WTC11 (cell line): Measurements from ENCODE around the gene SFMBT1. TPM values are rescaled to one million over a fixed set of nuclear protein-coding genes. Genes with fewer than 3 reads are reported as not detected.

Source experiments
- ATAC-seq: fragments of 200-7000 bp; cut with Tn5 transposase; 2 replicates; pipeline ENCODE4 v1.10.0; 2021; ENCODE audit warnings: mild to moderate bottlenecking, moderate library complexity
- CTCF ChIA-PET: fragments of 300-600 bp; sonication (Branson Sonifier 250); formaldehyde crosslinking; loops from one replicate; lab custom pipeline; 2021; ENCODE audit warnings: antibody characterized with exemption; lab: Charles Lee
- POLR2A ChIA-PET: fragments of 350-600 bp; sonication (Branson Sonifier 250); formaldehyde crosslinking; loops from one replicate; lab custom pipeline; 2021; ENCODE audit warnings: antibody characterized with exemption; lab: Charles Lee
- DNase-seq: peaks from one replicate; pipeline ENCODE4 v3.0.0; 2021; ENCODE audit warnings: low spot score
- H3K27ac Mint-ChIP-seq: 2 replicates; pipeline ENCODE4 v1.8.0; 2021; ENCODE audit warnings: mixed read lengths
- H3K27me3 Mint-ChIP-seq: 2 replicates; pipeline ENCODE4 v1.8.0; 2021; ENCODE audit warnings: low read depth, mild to moderate bottlenecking, moderate library complexity, mixed read lengths
- H3K36me3 Mint-ChIP-seq: 2 replicates; pipeline ENCODE4 v1.8.0; 2021; ENCODE audit warnings: mixed read lengths
- H3K4me1 Mint-ChIP-seq: 2 replicates; pipeline ENCODE4 v1.8.0; 2022; ENCODE audit warnings: mixed read lengths
- H3K4me3 Mint-ChIP-seq: 2 replicates; pipeline ENCODE4 v1.8.0; 2021; ENCODE audit warnings: mild to moderate bottlenecking, moderate library complexity, mixed read lengths
- H3K9me3 Mint-ChIP-seq: 2 replicates; pipeline ENCODE4 v1.8.0; 2021; ENCODE audit warnings: mixed read lengths
- ATF1 ChIP-seq: sonication (generic); formaldehyde crosslinking; IDR thresholded peaks from 2 replicates; pipeline ENCODE4 v1.8.1; 2023; ENCODE audit warnings: mild to moderate bottlenecking, moderate library complexity, missing genetic modification reagents
- E2F4 ChIP-seq: sonication (generic); formaldehyde crosslinking; IDR thresholded peaks from 2 replicates; pipeline ENCODE4 v1.8.1; 2022; ENCODE audit warnings: low read depth, mild to moderate bottlenecking, moderate library complexity, missing genetic modification reagents, borderline replicate concordance
- ESRRA ChIP-seq: sonication (generic); formaldehyde crosslinking; IDR thresholded peaks from 2 replicates; pipeline ENCODE4 v1.8.1; 2022; ENCODE audit warnings: mild to moderate bottlenecking, missing genetic modification reagents, borderline replicate concordance
- FOXK1 ChIP-seq: sonication (generic); formaldehyde crosslinking; IDR thresholded peaks from 2 replicates; pipeline ENCODE4 v1.8.0; 2022; ENCODE audit warnings: mild to moderate bottlenecking, moderate library complexity, missing genetic modification reagents
- HMGXB4 ChIP-seq: sonication (generic); formaldehyde crosslinking; IDR thresholded peaks from 2 replicates; pipeline ENCODE4 v1.8.1; 2023; ENCODE audit warnings: mild to moderate bottlenecking, moderate library complexity, missing genetic modification reagents
- MLX ChIP-seq: sonication (generic); formaldehyde crosslinking; IDR thresholded peaks from 2 replicates; pipeline ENCODE4 v1.8.1; 2023; ENCODE audit warnings: mild to moderate bottlenecking, missing genetic modification reagents, moderate library complexity
- MYBL2 ChIP-seq: sonication (generic); formaldehyde crosslinking; IDR thresholded peaks from 2 replicates; pipeline ENCODE4 v1.8.1; 2023; ENCODE audit warnings: mild to moderate bottlenecking, moderate library complexity, missing genetic modification reagents
- NFE2L1 ChIP-seq: sonication (generic); formaldehyde crosslinking; IDR thresholded peaks from 2 replicates; pipeline ENCODE4 v1.8.1; 2023; ENCODE audit warnings: missing genetic modification reagents
- NR1H2 ChIP-seq: sonication (generic); formaldehyde crosslinking; IDR thresholded peaks from 2 replicates; pipeline ENCODE4 v1.9.0; 2021; ENCODE audit warnings: mild to moderate bottlenecking, moderate library complexity, missing genetic modification reagents
- NR2C2 ChIP-seq: sonication (generic); formaldehyde crosslinking; IDR thresholded peaks from 2 replicates; pipeline ENCODE4 v1.8.0; 2022; ENCODE audit warnings: mild to moderate bottlenecking, missing genetic modification reagents
- TEAD1 ChIP-seq: sonication (generic); formaldehyde crosslinking; IDR thresholded peaks from 2 replicates; pipeline ENCODE4 v1.8.0; 2022; ENCODE audit warnings: mild to moderate bottlenecking, missing genetic modification reagents
- ZNF263 ChIP-seq: sonication (generic); formaldehyde crosslinking; IDR thresholded peaks from 2 replicates; pipeline ENCODE4 v1.8.1; 2022; ENCODE audit warnings: low read depth, mild to moderate bottlenecking, moderate library complexity, missing genetic modification reagents
- ZNF416 ChIP-seq: fragments of 250-450 bp; sonication (Bioruptor Pico); IDR thresholded peaks from 2 replicates; pipeline ENCODE4 v1.9.0; 2021; ENCODE audit warnings: mild to moderate bottlenecking, inconsistent platforms
- ZNF425 ChIP-seq: fragments of 250-450 bp; sonication (Bioruptor Pico); conservative IDR thresholded peaks from 2 replicates; pipeline ENCODE4 v1.9.0; 2021; ENCODE audit warnings: mild to moderate bottlenecking
- total RNA-seq: library from RNA; stranded (reverse); gene quantifications from 3 replicates; pipeline ENCODE4 v1.2.3, GENCODE V29; 2021
- TF ChIP-seq, protein P1 (sequence below): sonication (generic); formaldehyde crosslinking; IDR thresholded peaks from 2 replicates; pipeline ENCODE4 v1.8.0; 2023; ENCODE audit warnings: missing genetic modification reagents
- TF ChIP-seq, protein P2 (sequence below): fragments of 250-450 bp; sonication (Bioruptor Pico); IDR thresholded peaks from 2 replicates; pipeline ENCODE4 v1.9.0; 2021; ENCODE audit warnings: moderate library complexity, mild to moderate bottlenecking, inconsistent platforms, borderline replicate concordance
- TF ChIP-seq, protein P3 (sequence below): fragments of 250-450 bp; sonication (Bioruptor Pico); IDR thresholded peaks from 2 replicates; pipeline ENCODE4 v1.9.0; 2021; ENCODE audit warnings: mild to moderate bottlenecking, borderline replicate concordance
- TF ChIP-seq, protein P4 (sequence below): sonication (generic); formaldehyde crosslinking; IDR thresholded peaks from 2 replicates; pipeline ENCODE4 v1.8.1; 2022; ENCODE audit warnings: mild to moderate bottlenecking, missing genetic modification reagents, moderate library complexity, borderline replicate concordance

The SFMBT1 gene
- total RNA-seq, 1 experiment from 2014 or later, result 20.9 TPM

GRCh38 chr3:52892625-52893311 lies 153.1 kb downstream of the SFMBT1 start:
- ChIA-PET POLR2A (no interaction called here), CTCF (interaction anchor here (0.8 to 1.5 kb wide), 2 partner anchors 14 kb away, joined by 3 to 4 read pairs; no protein-coding TSS in a partner anchor)
- Mint-ChIP-seq H3K4me1 (peaks cover 13% of the 10 kb centered on the region), H3K9me3 (no peaks in the 10 kb centered on the region), H3K27me3 (no peaks in the 10 kb centered on the region)
- DNase-seq, result no peak
- no peak for TF ChIP-seq ZNF263 (CRISPR knock-in tag)
- no peak for TF ChIP-seq E2F4
- no peak for TF ChIP-seq ZNF425 (CRISPR knock-in tag)
- TF ChIP-seq ZNF416 (CRISPR knock-in tag), result no peak
- TF ChIP-seq TEAD1, result no peak
- TF ChIP-seq ESRRA (CRISPR knock-in tag), result no peak
- no peak for TF ChIP-seq NR1H2 (CRISPR knock-in tag)
- TF ChIP-seq, protein P1, sequence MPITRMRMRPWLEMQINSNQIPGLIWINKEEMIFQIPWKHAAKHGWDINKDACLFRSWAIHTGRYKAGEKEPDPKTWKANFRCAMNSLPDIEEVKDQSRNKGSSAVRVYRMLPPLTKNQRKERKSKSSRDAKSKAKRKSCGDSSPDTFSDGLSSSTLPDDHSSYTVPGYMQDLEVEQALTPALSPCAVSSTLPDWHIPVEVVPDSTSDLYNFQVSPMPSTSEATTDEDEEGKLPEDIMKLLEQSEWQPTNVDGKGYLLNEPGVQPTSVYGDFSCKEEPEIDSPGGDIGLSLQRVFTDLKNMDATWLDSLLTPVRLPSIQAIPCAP (CRISPR knock-in tag), result no peak
- TF ChIP-seq, protein P2, sequence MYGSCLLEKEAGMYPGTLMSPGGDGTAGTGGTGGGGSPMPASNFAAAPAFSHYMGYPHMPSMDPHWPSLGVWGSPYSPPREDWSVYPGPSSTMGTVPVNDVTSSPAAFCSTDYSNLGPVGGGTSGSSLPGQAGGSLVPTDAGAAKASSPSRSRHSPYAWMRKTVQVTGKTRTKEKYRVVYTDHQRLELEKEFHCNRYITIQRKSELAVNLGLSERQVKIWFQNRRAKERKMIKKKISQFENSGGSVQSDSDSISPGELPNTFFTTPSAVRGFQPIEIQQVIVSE (CRISPR knock-in tag), result no peak
- TF ChIP-seq, protein P3, sequence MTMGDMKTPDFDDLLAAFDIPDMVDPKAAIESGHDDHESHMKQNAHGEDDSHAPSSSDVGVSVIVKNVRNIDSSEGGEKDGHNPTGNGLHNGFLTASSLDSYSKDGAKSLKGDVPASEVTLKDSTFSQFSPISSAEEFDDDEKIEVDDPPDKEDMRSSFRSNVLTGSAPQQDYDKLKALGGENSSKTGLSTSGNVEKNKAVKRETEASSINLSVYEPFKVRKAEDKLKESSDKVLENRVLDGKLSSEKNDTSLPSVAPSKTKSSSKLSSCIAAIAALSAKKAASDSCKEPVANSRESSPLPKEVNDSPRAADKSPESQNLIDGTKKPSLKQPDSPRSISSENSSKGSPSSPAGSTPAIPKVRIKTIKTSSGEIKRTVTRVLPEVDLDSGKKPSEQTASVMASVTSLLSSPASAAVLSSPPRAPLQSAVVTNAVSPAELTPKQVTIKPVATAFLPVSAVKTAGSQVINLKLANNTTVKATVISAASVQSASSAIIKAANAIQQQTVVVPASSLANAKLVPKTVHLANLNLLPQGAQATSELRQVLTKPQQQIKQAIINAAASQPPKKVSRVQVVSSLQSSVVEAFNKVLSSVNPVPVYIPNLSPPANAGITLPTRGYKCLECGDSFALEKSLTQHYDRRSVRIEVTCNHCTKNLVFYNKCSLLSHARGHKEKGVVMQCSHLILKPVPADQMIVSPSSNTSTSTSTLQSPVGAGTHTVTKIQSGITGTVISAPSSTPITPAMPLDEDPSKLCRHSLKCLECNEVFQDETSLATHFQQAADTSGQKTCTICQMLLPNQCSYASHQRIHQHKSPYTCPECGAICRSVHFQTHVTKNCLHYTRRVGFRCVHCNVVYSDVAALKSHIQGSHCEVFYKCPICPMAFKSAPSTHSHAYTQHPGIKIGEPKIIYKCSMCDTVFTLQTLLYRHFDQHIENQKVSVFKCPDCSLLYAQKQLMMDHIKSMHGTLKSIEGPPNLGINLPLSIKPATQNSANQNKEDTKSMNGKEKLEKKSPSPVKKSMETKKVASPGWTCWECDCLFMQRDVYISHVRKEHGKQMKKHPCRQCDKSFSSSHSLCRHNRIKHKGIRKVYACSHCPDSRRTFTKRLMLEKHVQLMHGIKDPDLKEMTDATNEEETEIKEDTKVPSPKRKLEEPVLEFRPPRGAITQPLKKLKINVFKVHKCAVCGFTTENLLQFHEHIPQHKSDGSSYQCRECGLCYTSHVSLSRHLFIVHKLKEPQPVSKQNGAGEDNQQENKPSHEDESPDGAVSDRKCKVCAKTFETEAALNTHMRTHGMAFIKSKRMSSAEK (CRISPR knock-in tag), result no peak
- no peak for TF ChIP-seq NFE2L1 (CRISPR knock-in tag)
- no peak for TF ChIP-seq ATF1 (CRISPR knock-in tag)
- no peak for TF ChIP-seq MLX
- no peak for TF ChIP-seq FOXK1 (CRISPR knock-in tag)
- no peak for TF ChIP-seq NR2C2 (CRISPR knock-in tag)
- TF ChIP-seq HMGXB4 (CRISPR knock-in tag), result no peak
- no peak for TF ChIP-seq MYBL2 (CRISPR knock-in tag)
- TF ChIP-seq, protein P4, sequence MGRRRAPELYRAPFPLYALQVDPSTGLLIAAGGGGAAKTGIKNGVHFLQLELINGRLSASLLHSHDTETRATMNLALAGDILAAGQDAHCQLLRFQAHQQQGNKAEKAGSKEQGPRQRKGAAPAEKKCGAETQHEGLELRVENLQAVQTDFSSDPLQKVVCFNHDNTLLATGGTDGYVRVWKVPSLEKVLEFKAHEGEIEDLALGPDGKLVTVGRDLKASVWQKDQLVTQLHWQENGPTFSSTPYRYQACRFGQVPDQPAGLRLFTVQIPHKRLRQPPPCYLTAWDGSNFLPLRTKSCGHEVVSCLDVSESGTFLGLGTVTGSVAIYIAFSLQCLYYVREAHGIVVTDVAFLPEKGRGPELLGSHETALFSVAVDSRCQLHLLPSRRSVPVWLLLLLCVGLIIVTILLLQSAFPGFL (CRISPR knock-in tag), result no peak
- TF ChIP-seq, all 79 proteins: peak for 0
- no peak overlapping the region for H3K4me3 Mint-ChIP-seq
- ATAC-seq, result no peak
- no peak overlapping the region for H3K27ac Mint-ChIP-seq
- H3K36me3 Mint-ChIP-seq, result no peaks in the 10 kb centered on the region
